Heart right ventricle (tissue), 16 donors: ENCODE data around the gene MYZAP. TPM values are rescaled to one million over a fixed set of nuclear protein-coding genes. Genes with fewer than 3 reads are reported as not detected.

Experiments
- ATAC-seq, 8 donors: fragments of 200-7000 bp; cut with Tn5 transposase; one replicate each; pipeline ENCODE4 v1.9.1; 2020; ENCODE audit warnings: mild to moderate bottlenecking in 8 of 8, moderate library complexity in 8 of 8, moderate number of reproducible peaks in 1 of 8
- DNase-seq, 2 donors: peaks; one replicate each; pipeline ENCODE4 v3.0.0-alpha.2; 2020
- H3K27ac ChIP-seq, 10 donors: fragments of 200-600 bp; sonication (generic) in 2 of 10; one replicate each; pipeline versions ENCODE4 v1.5.0 to v1.8.0; 2020 to 2022; ENCODE audit warnings: mild to moderate bottlenecking in 3 of 10
- H3K27me3 ChIP-seq, 7 donors: fragments of 200-600 bp; one replicate each; pipeline ENCODE4 v1.8.0; 2021 to 2022; ENCODE audit warnings: mild to moderate bottlenecking in 2 of 7
- H3K36me3 ChIP-seq, 9 donors: fragments of 200-600 bp; sonication (generic) in 1 of 9; one replicate each; pipeline versions ENCODE4 v1.5.0 to v1.8.0; 2020 to 2022; ENCODE audit warnings: mild to moderate bottlenecking in 2 of 9
- H3K4me1 ChIP-seq, 9 donors: fragments of 200-600 bp; sonication (generic) in 1 of 9; one replicate each; pipeline versions ENCODE4 v1.5.0 to v1.8.0; 2020 to 2022; ENCODE audit warnings: mild to moderate bottlenecking in 4 of 9
- H3K4me3 ChIP-seq, 10 donors: fragments of 200-600 bp; sonication (generic) in 2 of 10; one replicate each; pipeline versions ENCODE4 v1.5.0 to v1.8.0; 2020 to 2022; ENCODE audit warnings: mild to moderate bottlenecking in 7 of 10, moderate library complexity in 2 of 10
- H3K9me3 ChIP-seq, 11 donors: fragments of 200-600 bp in 10 of 11; sonication (generic) in 2 of 11; one replicate each; pipeline versions ENCODE4 v1.5.0 to v1.8.0; 2013 to 2022; ENCODE audit warnings: mild to moderate bottlenecking in 2 of 11, control low read depth in 1 of 11, moderate library complexity in 1 of 11
- WGBS, 2 donors: extraction: QIAGEN DNeasy Blood & Tissue Kit; methylation state at CpG; one replicate each; pipeline ENCODE4 v1.1.7; 2013; ENCODE audit warnings: inconsistent platforms in 1 of 2; 5-methylcytosine and 5-hydroxymethylcytosine counted together
- intact Hi-C, 10 donors: fragments of 100-400 bp; cut with DNase I; formaldehyde crosslinking; loops; one replicate each; pipeline versions ENCODE4 v1.11.1 to v1.14.2; 2022
- polyA plus RNA-seq, 2 donors: library from polyadenylated mRNA; stranded (reverse); fragments of 200-250 nt; gene quantifications; one replicate each; pipeline ENCODE4 v1.2.3, GENCODE V29; 2013
- total RNA-seq, 10 donors: library from RNA; stranded (reverse); fragmentation: NEBNext Ultra II Directional in 3 of 10; extraction: Animal tissue kit (Norgen Biotek cat#: 25700) in 3 of 10; gene quantifications; one replicate each; pipeline versions ENCODE4 v1.2.1 to v1.2.4, GENCODE V29; 2021 to 2023
- TF ChIP-seq, protein P1 (sequence below), 9 donors: fragments of 200-600 bp; sonication (generic) in 2 of 9; IDR thresholded peaks; one replicate each; pipeline versions ENCODE4 v1.5.0 to v1.8.0; 2021 to 2022; ENCODE audit warnings: antibody characterized with exemption in 9 of 9, mild to moderate bottlenecking in 5 of 9, moderate library complexity in 1 of 9
- donor health status: Arrhythmogenic right ventricular cardiomyopathy.
- donor health status: ischemic (EF 13 %, LVEDD 7.1; RV severe dilation, severe dysfunction).
- donor health status: healthy with polysubstance abuse.
- donor health status: DM: no; HTN: yes; CAD: no.
- donor health status: DM: no; HTN: no; CAD: no.
- donor health status: ischemic (EF 25% LVEDD 6.9; RV normal size, moderate dysfunction).
- donor health status: ischemic (EF 25% LVEDD 5.7; RV mildly dilated, moderate dysfunction).
- donor health status: healthy.
- donor health status: DM: yes; HTN: yes; CAD: no.
- donor health status: Ischemic cardiomyopathy.
- donor health status: ischemic (EF 35%, LVEDD 5.7; RV mildly dilated, moderate dysfunction).
- donor health status: nonischemic (EF 11% LVEDD 7.7; RV severe dilation, severe dysfunction).
- donor health status: DM: yes; HTN: yes; CAD: no.
- donor health status: PGD.
- donor health status: ischemic (EF 29% LVEDD 5.4; RV normal size, mild dysfunction).
- donor health status: nonischemic (EF 23%, LVEDD 6.1; RV moderate dilation, normal function).

The MYZAP gene
- total and polyA plus RNA-seq, 12 donors, result 197 to 1,280 (median 880) TPM

DNA sequence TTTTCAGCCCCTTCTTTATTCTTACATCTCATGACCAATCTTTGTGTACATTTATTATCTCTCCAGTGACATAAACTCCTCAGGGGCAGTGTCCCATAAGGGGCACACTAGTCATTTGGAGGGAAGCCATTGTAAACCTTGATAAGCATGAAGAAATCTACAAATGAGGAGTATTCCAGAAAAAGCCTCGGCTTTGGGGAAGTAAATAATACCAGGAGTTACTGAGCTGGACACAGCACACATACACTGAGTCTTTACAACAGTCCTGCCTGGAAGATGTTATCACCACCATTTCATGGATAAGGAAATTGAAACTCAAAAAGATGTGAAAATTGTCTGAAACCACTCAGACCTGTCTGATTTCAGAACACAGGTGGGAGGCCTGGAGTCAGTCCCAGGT is 99.4 kb downstream of the MYZAP start:
- no peaks in the 10 kb centered on the region for H3K27me3 ChIP-seq
- WGBS, 2 donors, result 15 to 27% methylated on average over 1 of the region's 1 CpG
- intact Hi-C loops, result no loop called here
- H3K4me3 ChIP-seq, result no peak overlapping the region
- peaks cover 0 to 11% (median 0%) of the 10 kb centered on the region in 9 donors for H3K36me3 ChIP-seq
- peak overlapping the region in 8 of 10 donors; percentile 7 to 77 (median 62) for H3K27ac ChIP-seq
- H3K9me3 ChIP-seq, result no peaks in the 10 kb centered on the region
- ATAC-seq, result peak in 7 of 8 donors; percentile 13 to 52 (median 23)
- TF ChIP-seq, protein P1, sequence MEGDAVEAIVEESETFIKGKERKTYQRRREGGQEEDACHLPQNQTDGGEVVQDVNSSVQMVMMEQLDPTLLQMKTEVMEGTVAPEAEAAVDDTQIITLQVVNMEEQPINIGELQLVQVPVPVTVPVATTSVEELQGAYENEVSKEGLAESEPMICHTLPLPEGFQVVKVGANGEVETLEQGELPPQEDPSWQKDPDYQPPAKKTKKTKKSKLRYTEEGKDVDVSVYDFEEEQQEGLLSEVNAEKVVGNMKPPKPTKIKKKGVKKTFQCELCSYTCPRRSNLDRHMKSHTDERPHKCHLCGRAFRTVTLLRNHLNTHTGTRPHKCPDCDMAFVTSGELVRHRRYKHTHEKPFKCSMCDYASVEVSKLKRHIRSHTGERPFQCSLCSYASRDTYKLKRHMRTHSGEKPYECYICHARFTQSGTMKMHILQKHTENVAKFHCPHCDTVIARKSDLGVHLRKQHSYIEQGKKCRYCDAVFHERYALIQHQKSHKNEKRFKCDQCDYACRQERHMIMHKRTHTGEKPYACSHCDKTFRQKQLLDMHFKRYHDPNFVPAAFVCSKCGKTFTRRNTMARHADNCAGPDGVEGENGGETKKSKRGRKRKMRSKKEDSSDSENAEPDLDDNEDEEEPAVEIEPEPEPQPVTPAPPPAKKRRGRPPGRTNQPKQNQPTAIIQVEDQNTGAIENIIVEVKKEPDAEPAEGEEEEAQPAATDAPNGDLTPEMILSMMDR (IDR thresholded peaks at IDR 0.05), result no peak
- no peak for DNase-seq
- H3K4me1 ChIP-seq, result peaks cover 6 to 69% (median 41%) of the 10 kb centered on the region in 9 donors

DNA sequence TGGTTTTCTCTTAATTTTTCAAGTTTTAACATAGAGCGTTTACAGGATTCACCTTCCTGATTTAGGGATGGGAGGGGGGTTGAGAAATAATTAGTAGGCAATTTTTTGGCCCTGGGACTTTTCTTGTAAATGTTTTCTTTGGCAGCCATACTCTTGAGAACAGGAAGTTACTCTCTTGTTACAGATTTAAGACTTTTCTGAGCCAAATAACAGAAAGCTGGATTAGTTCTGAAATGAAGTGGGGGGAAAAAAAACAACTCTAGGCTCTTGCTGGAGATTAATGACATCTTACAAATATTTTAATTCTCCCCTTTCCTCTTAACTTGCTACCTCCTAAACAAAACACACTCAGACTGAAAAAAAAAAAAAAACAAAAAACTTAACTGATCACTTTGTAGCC is 101.0 kb downstream of the MYZAP start:
- Histone ChIP-seq H3K36me3 (peaks cover 0 to 11% (median 0%) of the 10 kb centered on the region in 9 donors), H3K27me3 (no peaks in the 10 kb centered on the region), H3K4me1 (peaks cover 2 to 66% (median 33%) of the 10 kb centered on the region in 9 donors), H3K27ac (peak overlapping the region in 9 of 10 donors; percentile 31 to 77 (median 51)), H3K9me3 (no peaks in the 10 kb centered on the region), H3K4me3 (no peak overlapping the region)
- 26 to 63% methylated on average over 1 of the region's 1 CpG for WGBS, 2 donors
- ATAC-seq (peak in 6 of 8 donors; percentile 18 to 42 (median 38)), DNase-seq (no peak)
- TF ChIP-seq, protein P1 (IDR thresholded peaks at IDR 0.05), result no peak
- intact Hi-C loops, result no loop called here

DNA sequence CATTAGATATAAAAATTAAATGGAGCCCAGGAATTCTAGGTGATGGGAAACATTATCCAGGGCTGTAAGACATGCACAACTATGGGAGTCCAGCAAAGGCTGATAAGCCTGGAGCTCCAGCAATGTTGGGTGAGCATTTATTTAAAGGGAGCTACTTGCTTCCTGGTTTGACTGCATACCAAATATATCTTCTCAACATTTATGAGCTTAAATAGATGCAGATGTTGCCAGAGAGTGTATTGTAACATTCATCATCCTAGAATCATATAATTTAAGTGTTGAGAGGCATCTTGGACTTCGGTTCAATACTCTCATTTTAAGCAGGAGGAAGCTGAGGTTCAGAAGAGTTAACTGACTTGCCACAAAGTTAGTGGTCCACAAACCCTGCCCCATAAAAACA is 102.6 kb downstream of the MYZAP start:
- ATAC-seq, result peak in 1 of 8 donors; percentile 58
- no peaks in the 10 kb centered on the region for H3K27me3 ChIP-seq
- no peak for DNase-seq
- no peaks in the 10 kb centered on the region for H3K9me3 ChIP-seq
- peak overlapping the region in 5 of 10 donors; percentile 9 to 77 (median 36) for H3K27ac ChIP-seq
- 30 to 58% methylated on average over 1 of the region's 1 CpG for WGBS, 2 donors
- H3K36me3 ChIP-seq, result peaks cover 0 to 11% (median 0%) of the 10 kb centered on the region in 9 donors
- H3K4me1 ChIP-seq, result peaks cover 2 to 66% (median 33%) of the 10 kb centered on the region in 9 donors
- TF ChIP-seq, protein P1 (IDR thresholded peaks at IDR 0.05), result no peak
- no peak overlapping the region for H3K4me3 ChIP-seq
- intact Hi-C loops, result no loop called here

DNA sequence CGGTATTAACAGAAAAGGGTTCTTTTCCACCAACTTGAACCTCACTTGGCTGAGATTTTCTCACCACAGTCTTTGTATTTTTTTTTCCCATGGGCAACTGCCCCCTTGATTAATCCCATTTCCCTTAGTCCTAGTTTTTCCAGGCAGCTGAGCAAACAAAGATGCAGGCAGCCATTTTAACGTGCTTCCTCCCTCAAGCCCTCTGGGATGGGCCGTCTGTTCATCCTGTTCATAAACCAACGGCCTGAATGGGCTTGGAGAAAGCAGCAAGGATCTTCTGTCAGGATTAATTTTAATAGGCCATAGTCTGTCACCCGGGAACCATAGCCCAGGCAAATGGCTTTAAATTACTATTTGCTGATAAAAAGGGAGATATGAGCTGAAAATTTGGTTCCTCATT is 104.4 kb downstream of the MYZAP start:
- intact Hi-C loops, result no loop called here
- ATAC-seq (peak in 1 of 8 donors; percentile 32), DNase-seq (no peak)
- Histone ChIP-seq H3K9me3 (no peaks in the 10 kb centered on the region), H3K27me3 (no peaks in the 10 kb centered on the region), H3K4me3 (no peak overlapping the region), H3K27ac (peak overlapping the region in 4 of 10 donors; percentile 13 to 54 (median 32)), H3K36me3 (peaks cover 0 to 10% (median 0%) of the 10 kb centered on the region in 9 donors), H3K4me1 (peaks cover 2 to 54% (median 31%) of the 10 kb centered on the region in 9 donors)
- 63 to 68% methylated on average over 5 of the region's 5 CpGs for WGBS, 2 donors
- TF ChIP-seq, protein P1 (IDR thresholded peaks at IDR 0.05), result no peak
